GM21737 (cell line): ENCODE data around the gene NKD1.
"Not testable (repeated sequence)": the region's sequence is repeated elsewhere in the genome, so short reads cannot be mapped to it uniquely, and the experiment has no call there.

Source experiments
- ATAC-seq: cut with Tn5 transposase; IDR thresholded peaks from one replicate; pipeline ENCODE4 v1.9.1; 2021; ENCODE audit warnings: mild to moderate bottlenecking, moderate library complexity; ENCODE audit not compliant: unreplicated experiment

Gene NKD1

GRCh38 chr16:50548125-50548908 is at the start of gene NKD1:
Gene NKD1 (plus strand): TSS chr16:50548396. CDS start chr16:50548554, 158 bp downstream.
- peak; percentile 77 for ATAC-seq

- no peak for ATAC-seq
These were observed 49.6 kb upstream of the NKD1 start for GRCh38 chr16:50498431-50499155.

GRCh38 chr16:50499254-50499653 is 48.9 kb upstream of the NKD1 start:
- no peak for ATAC-seq

GRCh38 chr16:50500171-50500874 is 47.9 kb upstream of the NKD1 start:
- no peak for ATAC-seq

GRCh38 chr16:50501251-50501650 is 46.9 kb upstream of the NKD1 start:
- no peak for ATAC-seq

GRCh38 chr16:50501986-50502615 is 46.1 kb upstream of the NKD1 start:
- no peak for ATAC-seq

- ATAC-seq: no peak
These were observed 45.6 kb upstream of the NKD1 start for GRCh38 chr16:50502616-50503011.

- ATAC-seq: not testable (repeated sequence)
These were observed 44.2 kb upstream of the NKD1 start for GRCh38 chr16:50503868-50504531.

- ATAC-seq: no peak
These were observed 43.1 kb upstream of the NKD1 start for GRCh38 chr16:50505115-50505514.

- ATAC-seq: no peak
These were observed 42.3 kb upstream of the NKD1 start for GRCh38 chr16:50505714-50506542.

GRCh38 chr16:50506543-50506937 is 41.7 kb upstream of the NKD1 start:
- ATAC-seq: no peak

- ATAC-seq: no peak
These were observed 40.8 kb upstream of the NKD1 start for GRCh38 chr16:50507397-50507796.

- no peak for ATAC-seq
These were observed 38.5 kb upstream of the NKD1 start for GRCh38 chr16:50509521-50510341.

- no peak for ATAC-seq
These were observed 33.0 kb upstream of the NKD1 start for GRCh38 chr16:50515218-50515617.

- no peak for ATAC-seq
These were observed 31.8 kb upstream of the NKD1 start for GRCh38 chr16:50516401-50516800.

- no peak for ATAC-seq
These were observed 31.3 kb upstream of the NKD1 start for GRCh38 chr16:50516890-50517289.

- ATAC-seq: no peak
These were observed 30.5 kb upstream of the NKD1 start for GRCh38 chr16:50517450-50518252.

GRCh38 chr16:50519001-50519400 is 29.2 kb upstream of the NKD1 start:
- no peak for ATAC-seq
